Nucleus accumbens (tissue), 56 donors: ENCODE data around the gene ATP6V0D1.
A peak's percentile ranks its signal among the peaks of the same experiment; 100 is the strongest.
"Not testable (repeated sequence)": the region's sequence is repeated elsewhere in the genome, so short reads cannot be mapped to it uniquely, and the experiment has no call there.

Source experiments
- DNase-seq, 56 donors: peaks; one replicate each; lab custom pipeline; 2025; lab: John Stamatoyannopoulos, UW

ATP6V0D1 gene

DNA sequence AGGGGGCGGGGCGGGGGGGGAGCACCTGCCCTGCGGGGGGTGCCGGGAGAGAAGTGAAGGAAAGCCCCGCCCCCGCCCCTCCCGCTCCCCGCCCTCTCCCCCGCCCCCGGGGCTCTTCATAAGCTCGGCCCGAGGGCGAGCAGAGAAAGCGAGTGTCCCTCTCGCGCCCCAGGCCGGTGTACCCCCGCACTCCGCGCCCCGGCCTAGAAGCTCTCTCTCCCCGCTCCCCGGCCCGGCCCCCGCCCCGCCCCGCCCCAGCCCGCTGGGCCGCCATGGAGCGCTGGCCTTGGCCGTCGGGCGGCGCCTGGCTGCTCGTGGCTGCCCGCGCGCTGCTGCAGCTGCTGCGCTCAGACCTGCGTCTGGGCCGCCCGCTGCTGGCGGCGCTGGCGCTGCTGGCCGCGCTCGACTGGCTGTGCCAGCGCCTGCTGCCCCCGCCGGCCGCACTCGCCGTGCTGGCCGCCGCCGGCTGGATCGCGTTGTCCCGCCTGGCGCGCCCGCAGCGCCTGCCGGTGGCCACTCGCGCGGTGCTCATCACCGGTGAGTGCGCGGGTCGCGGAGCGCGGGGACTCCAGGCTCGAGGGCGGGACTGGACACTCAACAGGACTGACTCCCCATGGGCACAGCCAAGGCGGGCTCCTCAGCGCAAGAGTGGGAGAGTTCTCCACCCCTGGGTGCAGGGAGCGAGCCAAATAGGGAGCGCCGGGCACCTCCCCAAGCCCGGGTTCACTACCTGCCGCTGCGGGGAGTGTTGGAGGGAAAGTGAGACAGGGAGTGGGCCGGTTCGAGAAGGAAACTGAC is 49.8 kb downstream of the ATP6V0D1 start, which contains the start of gene HSD11B2:
Gene HSD11B2 (plus strand): TSS at position 145 of the 798 bp plus-strand sequence. CDS start 128 bp downstream, at position 273.
- DNase-seq = peak in 35 of 56 donors; percentile 13 to 68 (median 32)

DNA sequence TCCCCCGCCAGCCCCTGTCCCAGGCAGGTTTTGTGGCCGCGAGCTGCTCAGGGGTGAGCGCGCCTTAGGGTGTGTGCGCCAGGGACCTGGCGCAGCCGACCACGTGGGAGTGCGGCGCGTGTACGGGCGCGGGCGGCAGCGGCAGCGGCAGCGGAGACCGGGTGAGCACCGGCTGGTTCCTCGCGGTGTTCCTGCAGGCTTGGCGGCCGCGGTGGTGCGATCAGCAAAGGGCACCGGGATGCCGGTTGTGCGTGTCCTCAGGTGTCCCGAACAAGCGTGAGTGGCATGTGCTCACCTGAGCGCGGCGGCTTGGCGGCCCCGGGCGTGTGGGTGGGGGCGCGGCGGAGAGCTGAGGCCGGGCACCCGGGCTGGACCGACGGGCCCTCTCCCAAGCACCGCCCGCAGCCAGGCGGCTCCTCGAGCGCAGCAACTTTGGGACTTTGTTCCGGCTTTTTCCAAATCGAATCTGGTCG is 50.4 kb downstream of the ATP6V0D1 start:
- peak in 3 of 56 donors; percentile 5 to 49 (median 25) for DNase-seq

DNA sequence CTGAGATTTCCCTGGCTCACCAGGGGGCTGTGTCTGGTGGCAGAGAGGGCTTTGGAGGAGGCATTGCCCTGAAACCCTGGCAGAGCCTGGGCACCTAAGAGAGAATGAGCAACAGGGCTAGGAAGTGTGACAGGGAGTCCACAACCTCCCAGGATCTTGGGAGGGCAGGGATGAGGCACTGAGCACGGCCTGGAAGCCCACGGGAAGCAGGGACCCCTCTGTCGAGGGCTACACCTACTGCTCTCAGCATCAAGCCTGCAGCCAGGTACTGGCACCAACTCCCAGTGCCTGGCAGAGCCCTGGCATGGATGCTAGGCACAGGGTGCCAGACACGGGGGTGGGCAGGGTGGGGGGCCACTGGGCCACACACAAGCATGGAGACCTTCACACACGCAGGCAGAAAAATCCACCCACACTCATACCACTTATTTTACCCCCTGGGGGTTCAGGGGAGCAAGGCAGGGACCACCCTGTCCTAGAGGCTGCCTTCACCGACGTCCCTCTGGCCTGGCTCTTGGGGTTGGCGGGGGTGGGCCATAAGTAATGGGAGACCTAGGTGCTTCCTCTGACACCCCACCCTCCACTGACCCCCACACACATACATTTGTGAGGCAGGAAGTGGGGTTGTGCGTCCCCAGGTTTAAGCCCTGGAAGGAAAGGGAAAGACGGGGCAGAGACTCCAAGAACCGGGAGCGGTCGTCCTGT is 51.0 kb downstream of the ATP6V0D1 start:
- DNase-seq = no peak

DNA sequence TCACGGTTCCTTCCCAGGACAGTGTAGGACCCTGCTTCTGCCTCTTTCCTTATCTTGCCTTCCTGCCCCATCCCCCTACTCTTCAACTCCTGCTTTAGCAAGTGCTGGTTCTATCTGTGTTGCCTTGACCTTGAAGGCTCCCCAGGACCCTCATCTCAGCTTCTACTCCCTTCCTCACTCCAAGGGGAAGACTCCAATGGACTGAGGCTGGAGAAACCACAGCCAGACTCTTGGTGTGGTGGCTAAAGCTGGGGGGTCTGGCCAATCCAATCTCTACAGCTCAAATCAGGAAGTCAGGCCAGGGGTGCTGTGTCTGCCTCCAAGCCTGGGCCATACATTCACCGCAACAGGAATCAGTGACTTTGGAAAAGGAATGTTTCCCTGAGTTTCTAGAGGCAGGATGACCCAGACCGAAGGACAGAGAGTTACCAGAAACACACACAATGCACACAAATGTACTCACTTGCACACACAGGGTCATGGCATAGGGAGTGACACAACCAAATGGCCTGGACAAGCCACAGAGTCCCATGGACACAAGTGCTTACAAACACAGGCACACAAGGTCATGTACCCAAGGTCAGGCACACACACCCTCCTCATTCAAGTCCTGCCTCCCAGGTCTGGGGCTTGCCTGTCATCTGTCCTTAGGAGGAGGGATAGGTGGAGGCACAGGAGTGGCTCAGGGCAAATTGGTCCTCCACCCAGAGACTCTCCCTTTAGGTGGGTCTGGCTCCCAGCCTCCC is 51.7 kb downstream of the ATP6V0D1 start:
- DNase-seq = no peak

DNA sequence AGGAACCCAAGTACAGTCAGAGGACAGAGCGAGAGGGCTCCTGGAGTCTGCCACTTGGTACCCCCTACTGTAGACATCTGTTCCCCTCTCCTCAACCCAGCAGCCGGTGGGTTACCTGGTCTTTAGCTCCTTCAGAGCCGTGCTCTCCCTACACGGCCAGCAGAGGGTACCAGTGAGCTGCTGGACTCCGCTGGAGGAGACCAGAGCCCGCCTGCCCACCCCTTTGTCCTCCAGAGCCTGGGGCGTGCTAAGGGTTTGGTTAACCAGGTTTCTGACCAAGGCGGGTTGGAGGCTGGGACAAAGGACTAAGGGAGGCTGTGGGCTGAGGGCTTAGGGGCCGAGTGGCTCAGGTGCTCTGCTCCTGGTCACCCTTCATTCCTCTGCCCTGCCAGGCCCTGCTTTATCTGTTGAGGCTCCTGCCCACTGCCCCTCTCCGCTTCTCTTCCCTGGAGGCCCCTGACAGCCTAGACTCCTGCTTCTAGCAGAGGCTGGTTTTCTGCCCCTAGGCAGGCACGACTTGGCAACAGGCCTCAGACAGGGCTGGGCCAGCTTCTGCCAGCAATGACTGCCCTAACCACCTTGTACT is 52.7 kb downstream of the ATP6V0D1 start:
- peak in 28 of 56 donors; percentile 6 to 69 (median 26) for DNase-seq

DNA sequence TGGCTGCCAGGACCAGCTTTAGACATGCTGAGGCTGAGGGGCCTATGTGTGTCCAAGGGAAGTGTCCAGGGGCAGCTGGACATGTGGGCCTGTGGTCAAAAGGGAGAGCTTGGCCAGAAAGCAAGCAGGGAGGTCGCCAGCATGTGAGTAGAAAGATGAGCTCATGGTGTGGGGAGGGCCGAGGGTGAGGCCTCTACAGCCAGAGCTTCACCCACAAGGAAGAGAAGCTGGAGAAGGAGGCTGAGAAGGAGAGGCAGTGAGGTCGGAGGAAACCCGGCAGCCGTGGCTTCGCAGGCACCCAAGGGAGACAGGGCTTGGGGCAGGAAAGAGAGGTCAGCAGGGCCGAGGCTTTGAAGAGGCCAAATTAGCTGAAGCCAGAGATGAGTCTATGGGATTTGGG is 54.0 kb downstream of the ATP6V0D1 start:
- no peak for DNase-seq

DNA sequence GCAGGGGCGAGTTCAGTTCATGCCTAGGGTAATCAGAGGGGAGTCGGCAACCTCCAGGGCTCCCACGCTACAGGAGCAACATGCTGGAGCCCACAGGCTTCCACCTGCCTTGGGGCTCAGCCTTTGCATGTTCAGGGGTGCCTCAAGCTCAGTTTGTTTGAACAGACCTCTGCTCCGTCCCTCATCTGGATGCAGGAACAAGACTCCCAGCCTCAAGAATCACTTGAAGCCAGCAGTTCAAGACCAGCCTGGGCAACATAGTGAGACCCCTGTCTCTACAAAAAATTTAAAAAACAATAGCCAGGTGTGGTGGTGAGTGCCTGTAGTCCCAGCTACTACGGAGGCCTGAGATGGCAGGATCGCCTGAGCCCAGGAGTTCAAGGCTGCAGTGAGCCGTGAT is 54.9 kb downstream of the ATP6V0D1 start:
- DNase-seq = no peak

DNA sequence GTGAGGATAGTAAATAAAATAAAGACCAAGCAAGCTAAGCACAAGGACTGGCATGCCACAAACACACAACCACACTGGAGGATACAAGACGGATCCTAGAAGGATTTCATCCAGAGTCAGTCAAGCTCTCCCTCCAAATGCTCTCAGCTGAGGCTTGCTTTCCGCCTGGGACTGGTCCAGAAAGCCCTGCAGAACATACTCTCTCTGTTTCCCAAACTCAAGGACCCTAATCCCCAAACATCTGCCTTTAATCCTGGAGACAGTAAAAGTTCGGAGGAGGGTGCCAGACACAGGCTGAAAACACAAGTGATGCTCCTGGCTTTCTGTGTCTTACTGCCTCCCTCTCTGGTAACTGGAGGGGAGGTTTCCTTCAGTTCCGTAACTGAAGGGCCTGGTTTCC is 55.4 kb downstream of the ATP6V0D1 start:
- DNase-seq = no peak

DNA sequence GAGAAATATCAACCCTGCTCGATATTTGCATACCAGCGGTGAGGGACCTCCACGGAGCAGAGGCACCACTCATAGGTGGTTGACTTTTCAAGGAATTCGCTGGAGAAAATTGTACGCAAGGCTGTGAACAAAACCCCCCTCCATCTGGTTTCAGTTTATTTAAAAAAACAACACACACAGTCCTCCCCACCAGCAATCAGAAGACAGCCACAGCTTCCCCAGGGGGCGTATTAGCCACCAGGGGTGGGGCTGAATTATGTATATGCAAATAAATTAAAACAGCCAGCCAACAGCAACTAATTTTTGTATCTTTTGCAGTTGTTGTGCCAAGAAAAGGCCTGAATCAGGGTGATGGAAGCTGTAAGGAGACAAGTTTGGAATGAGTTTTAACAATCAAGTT is 55.9 kb downstream of the ATP6V0D1 start:
- DNase-seq = no peak

DNA sequence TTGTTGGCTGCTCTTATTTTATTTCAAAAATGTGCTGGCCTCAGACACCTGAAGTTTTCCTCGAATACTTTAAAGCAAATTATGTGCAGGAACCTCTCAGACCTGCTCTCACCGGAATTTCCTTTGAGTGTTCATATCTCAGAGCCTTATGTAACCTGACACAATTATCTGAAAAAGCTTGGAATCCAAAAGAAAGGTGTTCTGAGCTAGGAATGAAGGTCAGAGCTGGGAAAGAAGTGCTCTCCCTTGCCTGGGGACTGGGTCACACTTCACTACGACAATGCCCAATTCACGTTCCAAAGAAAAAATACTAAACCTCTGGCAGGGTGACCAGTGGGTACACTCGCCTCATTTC is 56.7 kb downstream of the ATP6V0D1 start:
- DNase-seq = no peak

DNA sequence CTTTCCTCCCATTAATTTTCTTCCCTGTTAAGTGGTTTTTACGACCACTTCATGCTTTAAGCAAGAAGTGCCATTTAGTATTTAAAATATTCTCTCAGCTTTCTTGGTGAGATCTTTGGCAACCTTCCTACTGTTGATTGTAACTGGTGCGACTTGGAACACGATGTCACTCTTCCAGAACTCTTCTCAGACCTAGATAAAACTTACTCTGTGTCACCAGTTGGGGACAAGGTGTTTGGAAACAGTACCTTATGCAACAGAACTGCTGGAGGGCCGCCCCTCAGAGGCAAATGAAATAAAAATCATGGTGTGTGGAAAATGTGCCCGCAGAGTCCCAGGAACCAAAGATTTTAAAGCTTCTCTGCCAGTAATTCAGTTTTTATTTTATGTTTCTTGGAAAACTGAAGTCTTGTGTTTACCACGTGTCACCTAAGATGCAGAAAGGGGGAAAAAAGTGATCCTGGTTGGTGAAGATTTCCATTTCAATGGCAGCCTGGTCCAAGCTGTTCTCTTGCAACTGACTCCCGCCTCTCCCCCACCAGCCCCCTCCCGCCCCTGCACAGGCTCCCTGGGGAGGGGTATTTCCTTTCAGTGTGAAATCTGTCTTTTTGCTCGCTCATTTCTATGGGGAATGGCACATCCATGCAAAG is 57.2 kb downstream of the ATP6V0D1 start:
- no peak for DNase-seq

DNA sequence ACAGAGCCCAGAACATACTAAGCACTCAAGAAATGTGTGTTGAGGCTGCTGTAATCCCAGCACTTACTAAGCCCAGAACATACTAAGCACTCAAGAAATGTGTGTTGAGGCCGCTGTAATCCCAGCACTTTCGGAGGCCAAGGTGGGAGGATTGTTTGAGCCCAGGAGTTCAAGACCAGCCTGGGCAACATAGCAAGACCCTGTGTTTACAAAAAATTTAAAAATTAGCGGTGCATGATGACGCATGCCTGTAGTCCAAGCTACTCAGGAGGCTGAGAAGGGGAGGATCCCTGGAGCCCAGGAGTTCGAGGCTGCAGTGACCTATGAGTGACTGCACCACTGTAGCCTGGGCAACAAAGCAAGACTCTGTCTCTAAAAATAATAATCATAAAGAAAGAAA is 57.9 kb downstream of the ATP6V0D1 start:
- no peak for DNase-seq

DNA sequence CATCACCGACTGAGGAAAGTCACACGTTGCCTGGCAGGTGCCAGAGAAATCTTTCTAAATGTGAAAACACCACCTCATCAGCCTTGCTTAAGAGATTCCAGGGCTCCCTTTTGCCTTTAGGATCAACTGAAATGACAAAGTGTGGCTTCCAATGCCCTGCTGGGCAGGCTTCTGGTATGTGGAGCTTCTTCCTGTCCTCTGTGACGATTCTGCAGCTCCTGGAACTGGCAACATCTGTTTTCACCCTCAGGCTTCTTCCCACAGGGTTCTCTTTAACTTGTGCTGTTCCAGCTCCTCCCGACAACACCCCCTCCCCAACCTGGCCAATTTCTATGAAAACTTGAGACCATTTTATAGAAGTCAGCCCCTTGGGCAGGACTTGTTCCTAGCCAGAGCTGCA is 59.9 kb downstream of the ATP6V0D1 start:
- DNase-seq = no peak

DNA sequence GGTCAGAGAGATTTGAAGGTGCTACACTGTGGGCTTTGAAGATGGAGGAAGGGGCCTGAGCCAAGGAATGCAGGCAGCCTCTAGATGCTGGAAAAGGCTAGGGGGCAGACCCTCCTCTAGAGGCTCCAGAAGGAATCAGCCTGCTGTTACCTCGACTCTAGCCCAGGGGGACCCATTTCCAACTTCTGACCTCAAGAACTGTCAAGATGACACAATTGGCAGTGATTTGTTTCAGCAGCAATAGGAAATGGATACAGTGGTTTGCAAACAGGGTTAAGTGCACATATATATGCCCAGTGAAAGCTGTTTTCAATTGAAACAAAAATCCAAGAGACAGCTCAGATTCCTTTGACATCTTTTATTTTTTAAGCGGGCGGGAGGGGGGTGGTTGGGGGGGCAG is 61.0 kb downstream of the ATP6V0D1 start:
- no peak for DNase-seq

DNA sequence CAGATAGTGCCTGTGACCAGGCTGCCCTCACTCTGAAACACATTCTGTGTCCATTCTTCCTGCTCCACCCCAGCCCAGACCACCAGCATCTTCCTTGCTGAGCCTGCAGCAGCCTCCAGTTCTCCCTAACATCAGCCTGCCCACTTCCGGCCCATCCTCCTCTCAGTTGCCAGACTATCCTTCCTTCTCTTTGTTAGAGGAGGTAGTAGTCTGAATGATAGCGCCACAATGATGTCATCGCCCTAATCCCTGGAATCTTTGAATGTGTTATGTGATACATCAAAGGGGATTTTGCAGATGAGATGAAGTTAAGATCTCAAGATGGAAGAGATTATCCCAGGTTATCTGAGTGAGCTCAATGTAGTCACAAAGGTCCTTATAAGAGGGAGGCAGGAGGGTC is 61.5 kb downstream of the ATP6V0D1 start:
- no peak for DNase-seq

DNA sequence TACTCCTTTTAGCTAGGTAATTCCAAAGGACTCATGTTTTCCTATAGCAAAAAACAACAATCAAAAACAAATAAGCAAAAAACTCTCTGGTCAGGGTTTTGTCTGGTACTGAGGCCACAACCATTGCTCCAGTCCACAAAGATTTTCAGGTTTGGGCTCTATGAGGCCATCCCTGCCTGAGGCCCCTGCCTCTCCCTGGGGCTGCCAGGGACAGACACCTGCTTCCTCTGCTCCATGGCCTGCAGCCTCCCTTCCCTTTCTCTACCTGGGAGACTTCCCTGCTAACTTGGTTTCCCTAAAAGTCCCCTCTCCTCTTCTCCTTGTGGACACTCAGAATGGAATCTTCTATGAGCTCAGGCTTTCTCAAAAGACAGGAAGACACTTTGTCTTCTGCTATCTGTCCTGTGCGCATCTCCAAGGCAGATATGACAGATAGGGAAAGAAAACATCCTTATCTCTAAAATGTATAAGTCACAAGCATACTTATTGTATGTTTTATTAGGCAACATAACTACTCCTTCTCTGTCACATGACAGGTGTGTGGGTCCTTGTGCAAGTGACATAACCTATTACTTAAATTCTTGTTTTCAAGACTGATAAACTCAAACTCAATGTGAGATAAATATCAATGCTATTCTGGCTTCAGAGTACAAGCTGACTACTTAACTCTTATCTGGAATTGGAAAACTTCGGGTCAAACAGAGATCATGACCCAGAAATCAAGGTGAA is 63.5 kb downstream of the ATP6V0D1 start:
- DNase-seq = no peak

DNA sequence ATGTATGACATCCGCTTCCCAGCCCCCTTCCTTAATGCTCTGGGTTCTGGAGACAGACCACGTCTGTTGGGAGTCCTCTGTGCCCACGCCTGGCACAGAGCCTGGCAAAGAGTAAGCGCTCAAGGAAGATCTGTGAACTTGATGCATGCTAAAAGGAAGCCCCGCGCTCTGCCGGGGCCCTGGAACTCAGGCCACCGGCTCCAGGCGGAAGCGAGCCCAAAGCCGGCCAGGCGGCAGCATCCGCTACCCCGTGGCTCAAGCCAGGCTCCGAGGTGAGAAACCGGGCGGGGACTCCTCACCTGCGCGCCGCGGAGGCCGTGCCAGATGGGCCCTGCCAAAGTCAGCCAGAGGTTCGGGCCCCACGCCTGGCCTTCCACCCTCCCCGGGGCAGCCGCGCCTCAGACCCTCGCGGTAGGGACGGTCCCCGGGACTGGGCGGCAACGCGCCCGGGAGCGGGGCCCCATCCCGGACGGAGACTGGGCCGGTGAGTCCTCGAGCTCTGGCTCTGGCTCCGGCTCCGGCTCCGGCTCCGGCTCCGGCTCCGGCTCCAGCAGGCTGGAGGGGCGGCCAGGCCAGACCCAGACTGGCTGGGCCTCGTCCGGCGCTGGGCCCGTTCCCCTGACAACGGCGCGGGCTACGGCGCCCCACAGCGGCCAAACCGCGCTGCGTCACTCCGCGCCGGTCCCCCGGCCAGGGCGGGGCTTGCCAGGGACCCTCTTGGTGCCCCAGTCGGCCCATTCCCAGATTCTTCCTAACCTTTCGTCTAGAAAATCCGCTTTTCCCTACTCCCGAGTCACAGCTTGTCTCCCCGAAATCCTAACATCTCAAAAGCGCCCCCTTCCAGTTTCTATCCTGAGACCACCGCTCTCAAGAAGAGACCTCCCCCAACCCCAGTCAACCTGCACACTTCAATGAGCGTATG is 64.8 kb downstream of the ATP6V0D1 start, which contains the start of gene ZDHHC1:
Gene ZDHHC1 (minus strand): TSS at position 606 of the 922 bp plus-strand sequence. CDS start 8,702 bp downstream, outside the sequence.
- DNase-seq = peak in 47 of 56 donors; percentile 19 to 80 (median 54)

DNA sequence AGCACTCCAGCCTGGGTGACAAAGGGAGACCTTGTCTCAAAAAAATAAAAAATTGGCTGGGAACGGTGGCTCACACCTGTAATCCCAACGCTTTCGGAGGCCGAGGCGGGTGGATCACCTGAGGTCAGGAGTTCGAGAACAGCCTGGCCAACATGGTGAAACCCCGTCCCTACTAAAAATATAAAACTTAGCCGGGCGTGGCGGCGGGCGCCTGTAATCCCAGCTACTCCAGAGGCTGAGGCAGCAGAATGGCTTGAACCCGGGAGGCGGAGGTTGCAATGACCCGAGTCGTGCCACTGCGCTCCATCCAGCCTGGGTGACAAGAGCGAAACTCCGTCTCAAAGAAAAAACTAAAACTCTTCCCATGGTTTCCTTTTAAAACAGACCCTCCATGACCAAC is 65.5 kb downstream of the ATP6V0D1 start:
- not testable (repeated sequence) for DNase-seq
